H1 (cell line): Measurements from ENCODE around the gene DPF3. TPM values are rescaled to one million over a fixed set of nuclear protein-coding genes. Genes with fewer than 3 reads are reported as not detected.

Source experiments
- RFX5 ChIP-seq: IDR thresholded peaks from 2 replicates; pipeline ENCODE4 v1.6.1; 2011; ENCODE audit warnings: low read depth, low read length, improper control_type of control experiment, borderline replicate concordance
- RNF2 ChIP-seq: fragments of 200-900, 300-1000 bp; sonication (generic); IDR thresholded peaks from 2 replicates; pipeline ENCODE4 v1.7.1; 2016; ENCODE audit warnings: borderline replicate concordance, low read depth, mild to moderate bottlenecking, antibody characterized with exemption, low read length; ENCODE audit not compliant: poor library complexity, severe bottlenecking; ENCODE audit errors: missing control alignments
- SRF ChIP-seq: IDR thresholded peaks from 2 replicates; pipeline ENCODE4 v1.6.1; 2011; ENCODE audit warnings: mild to moderate bottlenecking, low read depth, low read length, moderate library complexity
- polyA plus RNA-seq, 7 experiments: library from polyadenylated mRNA; depleted of rRNA in 3 of 7; stranded (reverse) in 5 of 7; unstranded in 2 of 7; fragments of >200 nt in 5 of 7; fragments of 200-250 nt in 2 of 7; gene quantifications; 1 replicate in 5 of 7; 2 replicates in 1 of 7; 4 replicates in 1 of 7; pipeline versions ENCODE4 v1.2.1 to v1.2.3, GENCODE V29; 2011 to 2013; ENCODE audit warnings: missing spikeins in 2 of 7, mixed read lengths in 2 of 7
- total RNA-seq: library from RNA; stranded (reverse); fragmentation: NEBNext Ultra II Directional; extraction: Animal tissue kit (Norgen Biotek cat#: 25700); gene quantifications from 2 replicates; pipeline ENCODE4 v1.2.1, GENCODE V29; 2021
- TF ChIP-seq, protein P1 (sequence below): fragments of 300-600 bp; sonication (generic); IDR thresholded peaks from 2 replicates; pipeline ENCODE4 v1.7.1; 2012; ENCODE audit warnings: low read length, moderate library complexity, mild to moderate bottlenecking, inconsistent platforms; ENCODE audit not compliant: insufficient replicate concordance

DPF3 gene
- total and polyA plus RNA-seq, 2 of the 8 experiments (the other 6 are each of a cell fraction or from before 2014, with no cell fraction given), result 0.19 TPM; not detected in 1

DNA sequence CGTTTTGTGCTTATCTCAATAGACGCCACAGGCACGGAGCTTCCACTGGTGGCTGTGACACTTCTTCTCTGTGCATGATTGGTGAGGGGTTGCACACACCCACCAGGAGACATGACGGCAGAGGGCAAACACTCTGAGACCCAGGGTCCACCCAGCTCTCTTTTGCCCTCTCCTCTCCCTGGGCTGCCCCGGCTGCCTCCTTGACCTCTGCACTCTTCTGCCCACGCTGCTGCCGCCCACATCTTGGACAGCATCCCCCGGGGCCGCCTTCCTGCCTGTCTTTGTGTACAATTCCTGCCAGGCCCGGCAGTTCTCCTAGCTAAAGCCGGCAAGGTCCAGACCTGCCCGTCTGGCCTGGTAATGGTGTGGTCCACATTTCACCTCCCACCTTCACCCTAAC, 44.7 kb downstream of the DPF3 start (continued):
- TF ChIP-seq, protein P1, sequence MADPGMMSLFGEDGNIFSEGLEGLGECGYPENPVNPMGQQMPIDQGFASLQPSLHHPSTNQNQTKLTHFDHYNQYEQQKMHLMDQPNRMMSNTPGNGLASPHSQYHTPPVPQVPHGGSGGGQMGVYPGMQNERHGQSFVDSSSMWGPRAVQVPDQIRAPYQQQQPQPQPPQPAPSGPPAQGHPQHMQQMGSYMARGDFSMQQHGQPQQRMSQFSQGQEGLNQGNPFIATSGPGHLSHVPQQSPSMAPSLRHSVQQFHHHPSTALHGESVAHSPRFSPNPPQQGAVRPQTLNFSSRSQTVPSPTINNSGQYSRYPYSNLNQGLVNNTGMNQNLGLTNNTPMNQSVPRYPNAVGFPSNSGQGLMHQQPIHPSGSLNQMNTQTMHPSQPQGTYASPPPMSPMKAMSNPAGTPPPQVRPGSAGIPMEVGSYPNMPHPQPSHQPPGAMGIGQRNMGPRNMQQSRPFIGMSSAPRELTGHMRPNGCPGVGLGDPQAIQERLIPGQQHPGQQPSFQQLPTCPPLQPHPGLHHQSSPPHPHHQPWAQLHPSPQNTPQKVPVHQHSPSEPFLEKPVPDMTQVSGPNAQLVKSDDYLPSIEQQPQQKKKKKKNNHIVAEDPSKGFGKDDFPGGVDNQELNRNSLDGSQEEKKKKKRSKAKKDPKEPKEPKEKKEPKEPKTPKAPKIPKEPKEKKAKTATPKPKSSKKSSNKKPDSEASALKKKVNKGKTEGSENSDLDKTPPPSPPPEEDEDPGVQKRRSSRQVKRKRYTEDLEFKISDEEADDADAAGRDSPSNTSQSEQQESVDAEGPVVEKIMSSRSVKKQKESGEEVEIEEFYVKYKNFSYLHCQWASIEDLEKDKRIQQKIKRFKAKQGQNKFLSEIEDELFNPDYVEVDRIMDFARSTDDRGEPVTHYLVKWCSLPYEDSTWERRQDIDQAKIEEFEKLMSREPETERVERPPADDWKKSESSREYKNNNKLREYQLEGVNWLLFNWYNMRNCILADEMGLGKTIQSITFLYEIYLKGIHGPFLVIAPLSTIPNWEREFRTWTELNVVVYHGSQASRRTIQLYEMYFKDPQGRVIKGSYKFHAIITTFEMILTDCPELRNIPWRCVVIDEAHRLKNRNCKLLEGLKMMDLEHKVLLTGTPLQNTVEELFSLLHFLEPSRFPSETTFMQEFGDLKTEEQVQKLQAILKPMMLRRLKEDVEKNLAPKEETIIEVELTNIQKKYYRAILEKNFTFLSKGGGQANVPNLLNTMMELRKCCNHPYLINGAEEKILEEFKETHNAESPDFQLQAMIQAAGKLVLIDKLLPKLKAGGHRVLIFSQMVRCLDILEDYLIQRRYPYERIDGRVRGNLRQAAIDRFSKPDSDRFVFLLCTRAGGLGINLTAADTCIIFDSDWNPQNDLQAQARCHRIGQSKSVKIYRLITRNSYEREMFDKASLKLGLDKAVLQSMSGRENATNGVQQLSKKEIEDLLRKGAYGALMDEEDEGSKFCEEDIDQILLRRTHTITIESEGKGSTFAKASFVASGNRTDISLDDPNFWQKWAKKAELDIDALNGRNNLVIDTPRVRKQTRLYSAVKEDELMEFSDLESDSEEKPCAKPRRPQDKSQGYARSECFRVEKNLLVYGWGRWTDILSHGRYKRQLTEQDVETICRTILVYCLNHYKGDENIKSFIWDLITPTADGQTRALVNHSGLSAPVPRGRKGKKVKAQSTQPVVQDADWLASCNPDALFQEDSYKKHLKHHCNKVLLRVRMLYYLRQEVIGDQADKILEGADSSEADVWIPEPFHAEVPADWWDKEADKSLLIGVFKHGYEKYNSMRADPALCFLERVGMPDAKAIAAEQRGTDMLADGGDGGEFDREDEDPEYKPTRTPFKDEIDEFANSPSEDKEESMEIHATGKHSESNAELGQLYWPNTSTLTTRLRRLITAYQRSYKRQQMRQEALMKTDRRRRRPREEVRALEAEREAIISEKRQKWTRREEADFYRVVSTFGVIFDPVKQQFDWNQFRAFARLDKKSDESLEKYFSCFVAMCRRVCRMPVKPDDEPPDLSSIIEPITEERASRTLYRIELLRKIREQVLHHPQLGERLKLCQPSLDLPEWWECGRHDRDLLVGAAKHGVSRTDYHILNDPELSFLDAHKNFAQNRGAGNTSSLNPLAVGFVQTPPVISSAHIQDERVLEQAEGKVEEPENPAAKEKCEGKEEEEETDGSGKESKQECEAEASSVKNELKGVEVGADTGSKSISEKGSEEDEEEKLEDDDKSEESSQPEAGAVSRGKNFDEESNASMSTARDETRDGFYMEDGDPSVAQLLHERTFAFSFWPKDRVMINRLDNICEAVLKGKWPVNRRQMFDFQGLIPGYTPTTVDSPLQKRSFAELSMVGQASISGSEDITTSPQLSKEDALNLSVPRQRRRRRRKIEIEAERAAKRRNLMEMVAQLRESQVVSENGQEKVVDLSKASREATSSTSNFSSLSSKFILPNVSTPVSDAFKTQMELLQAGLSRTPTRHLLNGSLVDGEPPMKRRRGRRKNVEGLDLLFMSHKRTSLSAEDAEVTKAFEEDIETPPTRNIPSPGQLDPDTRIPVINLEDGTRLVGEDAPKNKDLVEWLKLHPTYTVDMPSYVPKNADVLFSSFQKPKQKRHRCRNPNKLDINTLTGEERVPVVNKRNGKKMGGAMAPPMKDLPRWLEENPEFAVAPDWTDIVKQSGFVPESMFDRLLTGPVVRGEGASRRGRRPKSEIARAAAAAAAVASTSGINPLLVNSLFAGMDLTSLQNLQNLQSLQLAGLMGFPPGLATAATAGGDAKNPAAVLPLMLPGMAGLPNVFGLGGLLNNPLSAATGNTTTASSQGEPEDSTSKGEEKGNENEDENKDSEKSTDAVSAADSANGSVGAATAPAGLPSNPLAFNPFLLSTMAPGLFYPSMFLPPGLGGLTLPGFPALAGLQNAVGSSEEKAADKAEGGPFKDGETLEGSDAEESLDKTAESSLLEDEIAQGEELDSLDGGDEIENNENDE, result no peak
- no peak for TF ChIP-seq SRF
- TF ChIP-seq RFX5, result no peak
- no peak for TF ChIP-seq RNF2
